Liver (tissue), 9 donors: ENCODE results near the gene TRPC4AP. TPM values are rescaled to one million over a fixed set of nuclear protein-coding genes. Genes with fewer than 3 reads are reported as not detected.

Source experiments
- DNase-seq: peaks from one replicate; pipeline ENCODE4 v3.0.0-alpha.2; 2017; ENCODE audit warnings: low spot score
- H3K27ac ChIP-seq, 2 donors: one replicate each; pipeline ENCODE4 v1.7.0; 2013; ENCODE audit warnings: inconsistent platforms in 2 of 2, low read length in 2 of 2, control low read depth in 1 of 2, low read depth in 1 of 2, mild to moderate bottlenecking in 1 of 2
- H3K27me3 ChIP-seq, 4 donors: one replicate each; pipeline versions ENCODE4 v1.6.1 to v1.7.0; 2013; ENCODE audit warnings: low read length in 3 of 4, inconsistent platforms in 1 of 4, mild to moderate bottlenecking in 1 of 4, moderate library complexity in 1 of 4; ENCODE audit not compliant: control insufficient read depth in 4 of 4, insufficient read depth in 4 of 4
- H3K36me3 ChIP-seq, 4 donors: one replicate each; pipeline versions ENCODE4 v1.6.1 to v1.7.0; 2013; ENCODE audit warnings: low read length in 3 of 4, mild to moderate bottlenecking in 3 of 4, low read depth in 1 of 4, moderate library complexity in 1 of 4; ENCODE audit not compliant: control insufficient read depth in 4 of 4, insufficient read depth in 3 of 4
- H3K4me1 ChIP-seq, 4 donors: one replicate each; pipeline versions ENCODE4 v1.6.1 to v1.7.0; 2013; ENCODE audit warnings: low read length in 3 of 4, mild to moderate bottlenecking in 3 of 4, moderate library complexity in 1 of 4; ENCODE audit not compliant: control insufficient read depth in 4 of 4, insufficient read depth in 4 of 4
- H3K4me3 ChIP-seq, 3 donors: one replicate each; pipeline versions ENCODE4 v1.6.1 to v1.7.0; 2013; ENCODE audit warnings: low read length in 3 of 3, control low read depth in 1 of 3, low read depth in 1 of 3, mild to moderate bottlenecking in 1 of 3
- H3K9ac ChIP-seq, 2 donors: one replicate each; pipeline ENCODE4 v1.7.0; 2013; ENCODE audit warnings: low read length in 2 of 2, mild to moderate bottlenecking in 2 of 2, moderate library complexity in 2 of 2, control low read depth in 1 of 2, low read depth in 1 of 2
- H3K9me3 ChIP-seq, 4 donors: one replicate each; pipeline versions ENCODE4 v1.6.1 to v1.7.0; 2013; ENCODE audit warnings: low read length in 3 of 4; ENCODE audit not compliant: control insufficient read depth in 4 of 4
- CTCF ChIP-seq: fragments of 150-350 bp; IDR thresholded peaks from 2 replicates; pipeline ENCODE4 v1.5.1; 2017; ENCODE audit warnings: improper control_type of control experiment, low read depth, low read length; ENCODE audit not compliant: missing input control
- EGR1 ChIP-seq, 2 donors: IDR thresholded peaks; 2 replicates each; pipeline ENCODE4 v1.6.1; 2016 to 2018; ENCODE audit warnings: antibody characterized with exemption in 2 of 2, low read depth in 2 of 2
- FOXA1 ChIP-seq: IDR thresholded peaks from 2 replicates; pipeline ENCODE4 v1.6.1; 2016; ENCODE audit warnings: antibody characterized with exemption
- GABPA ChIP-seq, 2 donors: IDR thresholded peaks in 1 of 2; conservative IDR thresholded peaks in 1 of 2; 2 replicates each; pipeline ENCODE4 v1.6.1; 2016; ENCODE audit warnings: antibody characterized with exemption in 2 of 2, mild to moderate bottlenecking in 1 of 2, moderate library complexity in 1 of 2
- HNF4A ChIP-seq, 2 donors: conservative IDR thresholded peaks; 2 replicates each; pipeline ENCODE4 v1.6.1; 2016; ENCODE audit warnings: antibody characterized with exemption in 2 of 2, mild to moderate bottlenecking in 2 of 2
- JUND ChIP-seq, 2 donors: IDR thresholded peaks; 2 replicates each; pipeline ENCODE4 v1.6.1; 2016; ENCODE audit warnings: antibody characterized with exemption in 2 of 2
- NR2F2 ChIP-seq: IDR thresholded peaks from 2 replicates; pipeline ENCODE4 v1.6.1; 2016; ENCODE audit warnings: antibody characterized with exemption
- RAD21 ChIP-seq, 2 donors: IDR thresholded peaks; 2 replicates each; pipeline ENCODE4 v1.6.1; 2016; ENCODE audit warnings: antibody characterized with exemption in 2 of 2, mild to moderate bottlenecking in 2 of 2
- RXRA ChIP-seq, 2 donors: IDR thresholded peaks; 2 replicates each; pipeline ENCODE4 v1.6.1; 2017 to 2018; ENCODE audit warnings: antibody characterized with exemption in 2 of 2, mild to moderate bottlenecking in 1 of 2
- TAF1 ChIP-seq: conservative IDR thresholded peaks from 2 replicates; pipeline ENCODE4 v1.6.1; 2016; ENCODE audit warnings: antibody characterized with exemption, mild to moderate bottlenecking
- YY1 ChIP-seq: IDR thresholded peaks from 2 replicates; pipeline ENCODE4 v1.6.1; 2016; ENCODE audit warnings: antibody characterized with exemption, mild to moderate bottlenecking
- ZBTB33 ChIP-seq: IDR thresholded peaks from 2 replicates; pipeline ENCODE4 v1.6.1; 2016; ENCODE audit warnings: antibody characterized with exemption
- WGBS: extraction: QIAGEN DNeasy Blood & Tissue Kit; methylation state at CpG from one replicate; pipeline ENCODE4 v1.1.7; 2013; 5-methylcytosine and 5-hydroxymethylcytosine counted together
- polyA plus RNA-seq, 2 donors: library from polyadenylated mRNA; stranded (reverse) in 1 of 2; unstranded in 1 of 2; fragments of 200-250 nt in 1 of 2; fragments of >200 nt in 1 of 2; fragmentation: Nextera tagmentation in 1 of 2; extraction: Ambion mirVana in 1 of 2; gene quantifications; one replicate each; pipeline versions ENCODE4 v1.2.1 to v1.2.3, GENCODE V29; 2013 to 2015
- total RNA-seq, 2 donors: library from RNA; depleted of rRNA; stranded (reverse); fragments of >200 nt; gene quantifications; one replicate each; pipeline ENCODE4 v1.2.3, GENCODE V29; 2014
- TF ChIP-seq, protein P1 (sequence below): IDR thresholded peaks from 2 replicates; pipeline ENCODE4 v1.6.1; 2016; ENCODE audit warnings: antibody characterized with exemption, mild to moderate bottlenecking
- TF ChIP-seq, protein P2 (sequence below): IDR thresholded peaks from 2 replicates; pipeline ENCODE4 v1.6.1; 2016; ENCODE audit warnings: antibody characterized with exemption
- TF ChIP-seq, protein P3 (sequence below): IDR thresholded peaks from 2 replicates; pipeline ENCODE4 v1.6.1; 2016; ENCODE audit warnings: antibody characterized with exemption
- donor health status: healthy.
- donor health status: healthy.
- donor health status: healthy.
- donor health status: healthy.
- donor health status: healthy.

The TRPC4AP gene
- total and polyA plus RNA-seq, 4 donors = 26.3 to 57.2 (median 33.8) TPM

DNA sequence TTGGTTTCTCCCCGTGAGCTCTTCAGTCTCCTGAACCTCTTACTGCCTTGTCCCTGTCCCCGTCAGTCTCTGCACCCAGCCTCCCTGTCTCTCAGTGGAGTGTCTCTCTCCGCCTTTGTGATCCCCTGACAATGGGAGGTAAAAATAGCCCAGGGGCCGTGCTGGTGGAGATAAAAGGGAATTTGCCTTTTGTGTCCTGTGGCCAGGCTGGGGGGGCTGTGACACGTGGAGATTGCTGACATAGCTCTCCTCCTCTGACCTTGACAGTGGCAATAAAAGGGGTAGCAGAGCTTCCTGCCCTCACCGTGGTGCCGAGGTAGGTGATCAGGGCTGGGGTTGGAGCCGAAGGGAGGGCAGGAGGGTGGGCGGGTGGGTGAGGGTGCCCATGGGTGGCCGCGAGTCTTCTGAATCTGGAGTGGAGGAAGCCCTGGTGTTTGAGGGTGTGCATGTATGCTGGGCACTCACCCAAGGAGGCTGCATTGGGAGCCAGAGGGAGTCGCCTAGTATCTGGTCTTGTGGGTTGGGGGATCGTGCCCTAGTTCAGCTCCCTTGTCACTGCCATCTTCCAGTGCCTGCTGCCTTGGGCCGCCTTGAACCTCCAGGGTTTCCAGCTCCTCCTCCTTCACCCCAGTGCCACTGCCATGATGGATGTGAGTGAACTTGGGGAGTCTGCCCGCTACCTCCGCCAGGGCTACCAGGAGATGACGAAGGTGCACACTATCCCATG is 115.1 kb downstream of the TRPC4AP start (continued):
- TF ChIP-seq CTCF = no peak
- TF ChIP-seq, protein P1, sequence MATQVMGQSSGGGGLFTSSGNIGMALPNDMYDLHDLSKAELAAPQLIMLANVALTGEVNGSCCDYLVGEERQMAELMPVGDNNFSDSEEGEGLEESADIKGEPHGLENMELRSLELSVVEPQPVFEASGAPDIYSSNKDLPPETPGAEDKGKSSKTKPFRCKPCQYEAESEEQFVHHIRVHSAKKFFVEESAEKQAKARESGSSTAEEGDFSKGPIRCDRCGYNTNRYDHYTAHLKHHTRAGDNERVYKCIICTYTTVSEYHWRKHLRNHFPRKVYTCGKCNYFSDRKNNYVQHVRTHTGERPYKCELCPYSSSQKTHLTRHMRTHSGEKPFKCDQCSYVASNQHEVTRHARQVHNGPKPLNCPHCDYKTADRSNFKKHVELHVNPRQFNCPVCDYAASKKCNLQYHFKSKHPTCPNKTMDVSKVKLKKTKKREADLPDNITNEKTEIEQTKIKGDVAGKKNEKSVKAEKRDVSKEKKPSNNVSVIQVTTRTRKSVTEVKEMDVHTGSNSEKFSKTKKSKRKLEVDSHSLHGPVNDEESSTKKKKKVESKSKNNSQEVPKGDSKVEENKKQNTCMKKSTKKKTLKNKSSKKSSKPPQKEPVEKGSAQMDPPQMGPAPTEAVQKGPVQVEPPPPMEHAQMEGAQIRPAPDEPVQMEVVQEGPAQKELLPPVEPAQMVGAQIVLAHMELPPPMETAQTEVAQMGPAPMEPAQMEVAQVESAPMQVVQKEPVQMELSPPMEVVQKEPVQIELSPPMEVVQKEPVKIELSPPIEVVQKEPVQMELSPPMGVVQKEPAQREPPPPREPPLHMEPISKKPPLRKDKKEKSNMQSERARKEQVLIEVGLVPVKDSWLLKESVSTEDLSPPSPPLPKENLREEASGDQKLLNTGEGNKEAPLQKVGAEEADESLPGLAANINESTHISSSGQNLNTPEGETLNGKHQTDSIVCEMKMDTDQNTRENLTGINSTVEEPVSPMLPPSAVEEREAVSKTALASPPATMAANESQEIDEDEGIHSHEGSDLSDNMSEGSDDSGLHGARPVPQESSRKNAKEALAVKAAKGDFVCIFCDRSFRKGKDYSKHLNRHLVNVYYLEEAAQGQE = no peak
- TF ChIP-seq RAD21 (IDR thresholded peaks at IDR 0.05) = no peak
- no peak for TF ChIP-seq FOXA1
- TF ChIP-seq JUND (IDR thresholded peaks at IDR 0.05) = no peak
- TF ChIP-seq YY1 = no peak
- TF ChIP-seq TAF1 = no peak

- 89% methylated on average over 12 of the region's 12 CpGs for WGBS
- TF ChIP-seq JUND (IDR thresholded peaks at IDR 0.05) = no peak
- TF ChIP-seq NR2F2 = no peak
- TF ChIP-seq, protein P1 = no peak
- TF ChIP-seq CTCF = no peak
- TF ChIP-seq TAF1 = no peak
- no peak for TF ChIP-seq RAD21 (IDR thresholded peaks at IDR 0.05)
- TF ChIP-seq YY1 = no peak
- no peak for TF ChIP-seq FOXA1
- TF ChIP-seq EGR1 (IDR thresholded peaks at IDR 0.05; ENCODE audit: low read depth in 2 of 2) = no peak
- TF ChIP-seq, protein P2, sequence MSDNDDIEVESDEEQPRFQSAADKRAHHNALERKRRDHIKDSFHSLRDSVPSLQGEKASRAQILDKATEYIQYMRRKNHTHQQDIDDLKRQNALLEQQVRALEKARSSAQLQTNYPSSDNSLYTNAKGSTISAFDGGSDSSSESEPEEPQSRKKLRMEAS = no peak
- TF ChIP-seq ZBTB33 = no peak
- no peak for TF ChIP-seq RXRA (IDR thresholded peaks at IDR 0.05)
- TF ChIP-seq GABPA (IDR thresholded peaks at IDR 0.05 in 1 of 2, conservative IDR thresholded peaks at IDR 0.05 in 1 of 2) = no peak
- TF ChIP-seq, protein P3, sequence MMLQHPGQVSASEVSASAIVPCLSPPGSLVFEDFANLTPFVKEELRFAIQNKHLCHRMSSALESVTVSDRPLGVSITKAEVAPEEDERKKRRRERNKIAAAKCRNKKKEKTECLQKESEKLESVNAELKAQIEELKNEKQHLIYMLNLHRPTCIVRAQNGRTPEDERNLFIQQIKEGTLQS = no peak
- no peak for TF ChIP-seq HNF4A (conservative IDR thresholded peaks at IDR 0.05)
- no peaks in the 10 kb centered on the region for H3K9me3 ChIP-seq
- H3K9ac ChIP-seq = no peak overlapping the region
- H3K4me1 ChIP-seq = no peaks in the 10 kb centered on the region
- no peaks in the 10 kb centered on the region for H3K36me3 ChIP-seq
- H3K27ac ChIP-seq = no peak overlapping the region
- DNase-seq = no peak
- no peaks in the 10 kb centered on the region for H3K27me3 ChIP-seq
- H3K4me3 ChIP-seq = no peak overlapping the region
Observed at GRCh38 chr20:34976286-34976685, 116.3 kb downstream of the TRPC4AP start.
